Fibroblast of lung (primary cell): ENCODE data around the gene TMEM125. TPM values are rescaled to one million over a fixed set of nuclear protein-coding genes. Genes with fewer than 3 reads are reported as not detected.

Experiments used
- DNase-seq, 2 donors: peaks; one replicate each; pipeline versions ENCODE4 v3.0.0 to v3.0.0-alpha.2; 2010; ENCODE audit warnings: low read depth in 2 of 2
- H2AFZ ChIP-seq: 2 replicates; pipeline ENCODE4 v1.5.1; 2012; ENCODE audit warnings: low read length, control low read depth, inconsistent platforms
- H3K27ac ChIP-seq: 2 replicates; pipeline ENCODE4 v1.5.1; 2011; ENCODE audit warnings: low read length, control low read depth; ENCODE audit not compliant: insufficient read depth
- H3K27me3 ChIP-seq: 2 replicates; pipeline ENCODE4 v1.5.1; 2011; ENCODE audit warnings: mild to moderate bottlenecking, low read length; ENCODE audit not compliant: control insufficient read depth, insufficient read depth
- H3K36me3 ChIP-seq: 2 replicates; pipeline ENCODE4 v1.5.1; 2011; ENCODE audit warnings: low read length; ENCODE audit not compliant: control insufficient read depth, insufficient read depth
- H3K4me1 ChIP-seq: 2 replicates; pipeline ENCODE4 v1.5.1; 2011; ENCODE audit warnings: low read length; ENCODE audit not compliant: control insufficient read depth, insufficient read depth; ENCODE audit errors: extremely low read depth
- H3K4me2 ChIP-seq: 2 replicates; pipeline ENCODE4 v1.5.1; 2011; ENCODE audit warnings: low read length, control low read depth; ENCODE audit not compliant: insufficient read depth; ENCODE audit errors: extremely low read depth
- H3K4me3 ChIP-seq, 4 experiments: fragments of 200-600 bp in 1 of 4; sonication (generic) in 1 of 4; replicated peaks in 1 of 4; 2 replicates each; pipeline ENCODE4 v1.5.1; 2011 to 2016; ENCODE audit warnings: low read length in 4 of 4, low read depth in 3 of 4, mild to moderate bottlenecking in 3 of 4, control low read depth in 2 of 4, inconsistent platforms in 1 of 4, mixed read lengths in 1 of 4; ENCODE audit not compliant: insufficient read depth in 1 of 4; ENCODE audit errors: control extremely low read depth in 1 of 4
- H3K79me2 ChIP-seq: 2 replicates; pipeline ENCODE4 v1.5.1; 2012; ENCODE audit warnings: mild to moderate bottlenecking, low read length, inconsistent platforms; ENCODE audit not compliant: control insufficient read depth, insufficient read depth
- H3K9ac ChIP-seq: 2 replicates; pipeline ENCODE4 v1.5.1; 2011; ENCODE audit warnings: mild to moderate bottlenecking, low read length, control low read depth; ENCODE audit not compliant: insufficient read depth
- H3K9me3 ChIP-seq: 2 replicates; pipeline ENCODE4 v1.5.1; 2012; ENCODE audit warnings: low read depth, low read length; ENCODE audit not compliant: control insufficient read depth, insufficient read depth
- H4K20me1 ChIP-seq: 2 replicates; pipeline ENCODE4 v1.5.1; 2011; ENCODE audit warnings: low read length; ENCODE audit not compliant: control insufficient read depth, insufficient read depth; ENCODE audit errors: extremely low read depth
- EZH2 ChIP-seq: IDR thresholded peaks from 2 replicates; pipeline ENCODE4 v1.5.1; 2012; ENCODE audit warnings: low read length, control low read depth, mild to moderate bottlenecking; ENCODE audit errors: missing control alignments
- polyA plus RNA-seq, 2 donors: library from polyadenylated mRNA; depleted of rRNA in 1 of 2; stranded (reverse) in 1 of 2; unstranded in 1 of 2; fragments of >200 nt; gene quantifications; 2 replicates each; pipeline ENCODE4 v1.2.1, GENCODE V29; 2011 to 2012; ENCODE audit warnings: missing spikeins in 1 of 2
- total RNA-seq: library from RNA; depleted of rRNA; stranded (reverse); fragments of >200 nt; gene quantifications from 2 replicates; pipeline ENCODE4 v1.2.1, GENCODE V29; 2014
- TF ChIP-seq, protein P1 (sequence below), 2 donors: IDR thresholded peaks in 1 of 2; conservative IDR thresholded peaks in 1 of 2; 1 replicate in 1 of 2; 2 replicates in 1 of 2; pipeline ENCODE4 v1.5.1; 2011 to 2012; ENCODE audit warnings: low read length in 2 of 2, control low read depth in 1 of 2, inconsistent platforms in 1 of 2, low read depth in 1 of 2, mild to moderate bottlenecking in 1 of 2

The TMEM125 gene
- total and polyA plus RNA-seq, 2 donors (not counting 1 experiment from before 2014, with no cell fraction given), result 0.03 TPM; not detected in 1

DNA sequence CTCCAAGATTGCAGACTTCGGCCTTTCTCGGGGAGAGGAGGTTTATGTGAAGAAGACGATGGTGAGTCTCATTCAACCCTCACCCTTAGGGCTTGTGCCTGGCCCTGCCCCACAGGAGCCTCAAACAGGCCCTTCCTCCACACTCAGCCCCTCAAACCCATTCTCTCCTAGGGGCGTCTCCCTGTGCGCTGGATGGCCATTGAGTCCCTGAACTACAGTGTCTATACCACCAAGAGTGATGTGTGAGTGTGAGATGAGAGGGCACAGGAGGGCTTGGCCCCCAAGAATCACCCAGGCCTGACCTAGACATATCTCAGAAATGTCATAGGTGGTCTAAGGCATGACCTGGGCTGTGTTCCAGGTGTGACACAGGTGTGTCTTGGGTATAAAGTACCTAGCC, 49.5 kb downstream of the TMEM125 start:
- Histone ChIP-seq H3K4me3 (no peak overlapping the region), H4K20me1 (no peaks in the 10 kb centered on the region), H3K4me1 (no peaks in the 10 kb centered on the region), H3K9me3 (no peaks in the 10 kb centered on the region), H3K27ac (no peak overlapping the region), H3K36me3 (no peaks in the 10 kb centered on the region), H3K9ac (no peak overlapping the region), H3K27me3 (no peaks in the 10 kb centered on the region), H2AFZ (no peak overlapping the region), H3K4me2 (no peak overlapping the region), H3K79me2 (no peaks in the 10 kb centered on the region)
- no peak for DNase-seq
- no peak for TF ChIP-seq EZH2
- TF ChIP-seq, protein P1, sequence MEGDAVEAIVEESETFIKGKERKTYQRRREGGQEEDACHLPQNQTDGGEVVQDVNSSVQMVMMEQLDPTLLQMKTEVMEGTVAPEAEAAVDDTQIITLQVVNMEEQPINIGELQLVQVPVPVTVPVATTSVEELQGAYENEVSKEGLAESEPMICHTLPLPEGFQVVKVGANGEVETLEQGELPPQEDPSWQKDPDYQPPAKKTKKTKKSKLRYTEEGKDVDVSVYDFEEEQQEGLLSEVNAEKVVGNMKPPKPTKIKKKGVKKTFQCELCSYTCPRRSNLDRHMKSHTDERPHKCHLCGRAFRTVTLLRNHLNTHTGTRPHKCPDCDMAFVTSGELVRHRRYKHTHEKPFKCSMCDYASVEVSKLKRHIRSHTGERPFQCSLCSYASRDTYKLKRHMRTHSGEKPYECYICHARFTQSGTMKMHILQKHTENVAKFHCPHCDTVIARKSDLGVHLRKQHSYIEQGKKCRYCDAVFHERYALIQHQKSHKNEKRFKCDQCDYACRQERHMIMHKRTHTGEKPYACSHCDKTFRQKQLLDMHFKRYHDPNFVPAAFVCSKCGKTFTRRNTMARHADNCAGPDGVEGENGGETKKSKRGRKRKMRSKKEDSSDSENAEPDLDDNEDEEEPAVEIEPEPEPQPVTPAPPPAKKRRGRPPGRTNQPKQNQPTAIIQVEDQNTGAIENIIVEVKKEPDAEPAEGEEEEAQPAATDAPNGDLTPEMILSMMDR (conservative IDR thresholded peaks at IDR 0.05 in 1 of 2, IDR thresholded peaks at IDR 0.05 in 1 of 2; ENCODE audit: low read depth in 1 of 2, low read length in 2 of 2), result no peak

DNA sequence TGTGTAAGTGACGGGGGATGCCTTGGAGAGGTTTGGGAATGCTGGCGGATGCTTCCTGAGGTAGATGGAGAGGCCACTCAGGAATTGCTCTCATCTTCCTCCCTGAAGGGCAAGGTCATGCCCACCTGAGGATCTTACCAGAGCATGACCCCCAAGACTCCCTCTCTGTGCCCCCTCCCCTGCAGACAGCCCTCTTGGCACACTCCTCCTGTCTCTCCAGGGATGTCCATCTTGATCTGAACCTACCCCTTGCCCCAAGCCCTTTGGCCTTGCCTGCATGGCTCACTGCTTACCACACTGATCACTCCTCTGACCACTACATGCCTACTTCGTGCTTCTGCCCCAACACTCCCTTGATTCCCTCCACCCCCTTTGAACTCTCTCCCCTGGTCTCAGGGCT, 50.0 kb downstream of the TMEM125 start:
- Histone ChIP-seq H3K27ac (no peak overlapping the region), H3K27me3 (no peaks in the 10 kb centered on the region), H4K20me1 (no peaks in the 10 kb centered on the region), H3K79me2 (no peaks in the 10 kb centered on the region), H3K4me3 (no peak overlapping the region), H3K4me2 (no peak overlapping the region), H3K9me3 (no peaks in the 10 kb centered on the region), H2AFZ (no peak overlapping the region), H3K4me1 (no peaks in the 10 kb centered on the region), H3K9ac (no peak overlapping the region), H3K36me3 (no peaks in the 10 kb centered on the region)
- TF ChIP-seq, protein P1 (conservative IDR thresholded peaks at IDR 0.05 in 1 of 2, IDR thresholded peaks at IDR 0.05 in 1 of 2; ENCODE audit: low read depth in 1 of 2, low read length in 2 of 2), result no peak
- TF ChIP-seq EZH2, result no peak
- no peak for DNase-seq

DNA sequence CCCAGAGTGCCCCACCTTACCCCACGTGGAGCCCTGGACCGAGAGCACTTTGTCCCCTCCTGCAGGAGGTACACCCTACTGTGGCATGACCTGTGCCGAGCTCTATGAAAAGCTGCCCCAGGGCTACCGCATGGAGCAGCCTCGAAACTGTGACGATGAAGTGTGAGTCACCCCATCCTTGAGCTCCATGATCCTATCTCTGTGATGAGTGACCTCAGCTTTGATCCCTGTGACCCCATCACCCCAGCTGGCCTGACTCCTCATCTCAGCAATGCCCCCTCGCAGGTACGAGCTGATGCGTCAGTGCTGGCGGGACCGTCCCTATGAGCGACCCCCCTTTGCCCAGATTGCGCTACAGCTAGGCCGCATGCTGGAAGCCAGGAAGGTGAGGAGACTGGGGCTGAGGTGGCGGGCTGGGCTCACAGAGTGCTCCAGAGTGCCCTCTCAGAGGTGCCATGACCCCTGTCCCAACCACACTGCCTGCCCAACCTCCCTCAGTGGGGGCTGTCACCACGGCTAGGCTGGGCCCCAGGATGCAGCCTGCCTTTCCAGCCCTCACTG, 51.6 kb downstream of the TMEM125 start:
- Histone ChIP-seq H3K27me3 (no peaks in the 10 kb centered on the region), H3K36me3 (no peaks in the 10 kb centered on the region), H3K4me1 (no peaks in the 10 kb centered on the region), H3K79me2 (no peaks in the 10 kb centered on the region), H3K9ac (no peak overlapping the region), H3K4me2 (no peak overlapping the region), H4K20me1 (no peaks in the 10 kb centered on the region), H2AFZ (no peak overlapping the region), H3K9me3 (no peaks in the 10 kb centered on the region), H3K27ac (no peak overlapping the region), H3K4me3 (no peak overlapping the region)
- TF ChIP-seq, protein P1 (conservative IDR thresholded peaks at IDR 0.05 in 1 of 2, IDR thresholded peaks at IDR 0.05 in 1 of 2; ENCODE audit: low read depth in 1 of 2, low read length in 2 of 2), result no peak
- no peak for DNase-seq
